Vagina (tissue), 2 donors: ENCODE data around the gene STK24.

Source experiments
- CTCF ChIP-seq, 3 experiments: fragments of 450-650 bp in 2 of 3; fragments of 200-600 bp in 1 of 3; sonication (generic) in 1 of 3; IDR thresholded peaks; one replicate each; pipeline ENCODE4 v1.5.1; 2017 to 2019; ENCODE audit warnings: antibody characterized with exemption in 3 of 3, mild to moderate bottlenecking in 2 of 3, moderate library complexity in 2 of 3
- POLR2AphosphoS5 ChIP-seq, 2 donors: sonication (generic); formaldehyde crosslinking; IDR thresholded peaks; one replicate each; pipeline ENCODE4 v1.9.0; 2017; ENCODE audit warnings: antibody characterized with exemption in 2 of 2, mild to moderate bottlenecking in 2 of 2, low read depth in 1 of 2; ENCODE audit not compliant: insufficient read depth in 1 of 2

GRCh38 chr13:98504371-98504963, 72.4 kb downstream of the STK24 start:
- TF ChIP-seq CTCF (IDR thresholded peaks at IDR 0.05) (no peak), POLR2AphosphoS5 (IDR thresholded peaks at IDR 0.05; ENCODE audit: insufficient read depth in 1 of 2, low read depth in 1 of 2) (peak in 1 of 2 donors; percentile 18)
